HepG2 (cell line): ENCODE data around the gene AFAP1. TPM values are rescaled to one million over a fixed set of nuclear protein-coding genes. Genes with fewer than 3 reads are reported as not detected.

Source experiments
- ATAC-seq: fragments of 200-7000 bp; cut with Tn5 transposase; 3 replicates; pipeline ENCODE4 v1.9.1; 2020; ENCODE audit warnings: mild to moderate bottlenecking, moderate library complexity
- BruUV-seq: library from RNA; stranded (reverse); fragments of 400-500 nt; replicated peaks from 2 replicates; lab custom pipeline; 2021; lab: Mats Ljungman, UMichigan
- CTCF ChIA-PET: fragments of 300-600 bp; formaldehyde crosslinking; extraction: SDS; loops from one replicate; lab custom pipeline; 2021; ENCODE audit warnings: low total read pairs, inconsistent platforms, low intra/inter-chr PET ratio; lab: Yijun Ruan, JAX
- POLR2A ChIA-PET: fragments of 350-600 bp; sonication (Branson Sonifier 250); formaldehyde crosslinking; loops from one replicate; lab custom pipeline; 2020; ENCODE audit warnings: antibody characterized with exemption, inconsistent platforms; lab: Yijun Ruan, JAX
- DNase-seq: peaks from one replicate; pipeline ENCODE4 v3.0.0-alpha.2; 2015; ENCODE audit warnings: low spot score
- FAIRE-seq: peaks from 3 replicates; lab custom pipeline; 2011; peaks lifted over from hg19 to GRCh38; lab: Jason Lieb, UNC
- H2AFZ ChIP-seq: one replicate; pipeline ENCODE4 v1.6.1; 2011; ENCODE audit warnings: low read length, inconsistent platforms
- H3K27ac ChIP-seq: fragments of 300-600 bp; 3 replicates; pipeline ENCODE4 v1.8.0; 2011; ENCODE audit warnings: mixed run types, mild to moderate bottlenecking, mixed read lengths, low read length, inconsistent platforms; ENCODE audit not compliant: insufficient read depth; ENCODE audit errors: extremely low read length
- H3K27me3 ChIP-seq, 2 experiments: fragments of 200-600 bp in 1 of 2; 2 replicates in 1 of 2; 3 replicates in 1 of 2; pipeline versions ENCODE4 v1.6.0 to v1.8.0; 2011; ENCODE audit warnings: low read length in 2 of 2, mild to moderate bottlenecking in 2 of 2, moderate library complexity in 2 of 2, inconsistent platforms in 1 of 2; ENCODE audit not compliant: insufficient read depth in 2 of 2, control insufficient read depth in 1 of 2
- H3K36me3 ChIP-seq, 2 experiments: fragments of 200-600 bp in 1 of 2; replicated peaks in 1 of 2; 2 replicates in 1 of 2; 3 replicates in 1 of 2; pipeline versions ENCODE4 v1.5.1 to v1.8.0; 2011; ENCODE audit warnings: low read length in 2 of 2, inconsistent platforms in 1 of 2; ENCODE audit not compliant: insufficient read depth in 2 of 2, control insufficient read depth in 1 of 2
- H3K4me1 ChIP-seq: 2 replicates; pipeline ENCODE4 v1.5.1; 2012; ENCODE audit warnings: low read length, inconsistent platforms; ENCODE audit not compliant: insufficient read depth
- H3K4me2 ChIP-seq: 2 replicates; pipeline ENCODE4 v1.6.0; 2011; ENCODE audit warnings: low read depth, low read length, inconsistent platforms
- H3K4me3 ChIP-seq, 3 experiments: fragments of 200-600 bp in 1 of 3; sonication (generic), shearing (Covaris generic) in 1 of 3; replicated peaks in 1 of 3; 2 replicates each; pipeline ENCODE4 v1.5.1; 2011 to 2016; ENCODE audit warnings: low read length in 3 of 3, inconsistent platforms in 2 of 3, low read depth in 2 of 3, mild to moderate bottlenecking in 2 of 3, control low read depth in 1 of 3, mixed read lengths in 1 of 3; ENCODE audit not compliant: insufficient read depth in 1 of 3
- H3K79me2 ChIP-seq: one replicate; pipeline ENCODE4 v1.6.1; 2011; ENCODE audit warnings: low read length, inconsistent platforms; ENCODE audit not compliant: insufficient read depth
- H3K9ac ChIP-seq: 2 replicates; pipeline ENCODE4 v1.6.0; 2011; ENCODE audit warnings: mild to moderate bottlenecking, low read depth, low read length, inconsistent platforms; ENCODE audit not compliant: insufficient read depth
- H3K9me3 ChIP-seq: 2 replicates; pipeline ENCODE4 v1.5.1; 2012; ENCODE audit warnings: mild to moderate bottlenecking, low read length
- H4K20me1 ChIP-seq: 2 replicates; pipeline ENCODE4 v1.6.0; 2011; ENCODE audit warnings: inconsistent platforms, mild to moderate bottlenecking, low read length, moderate library complexity; ENCODE audit not compliant: insufficient read depth
- CHD2 ChIP-seq: IDR thresholded peaks from 2 replicates; pipeline ENCODE4 v1.6.1; 2011; ENCODE audit warnings: low read depth, low read length, improper control_type of control experiment
- E2F5 ChIP-seq: sonication (generic); formaldehyde crosslinking; conservative IDR thresholded peaks from 2 replicates; pipeline ENCODE4 v1.4.0; 2020; ENCODE audit warnings: missing genetic modification reagents
- ETS1 ChIP-seq: sonication (generic); formaldehyde crosslinking; IDR thresholded peaks from 2 replicates; pipeline ENCODE4 v1.4.0; 2020; ENCODE audit warnings: missing genetic modification reagents
- PHF8 ChIP-seq: sonication (generic); formaldehyde crosslinking; IDR thresholded peaks from 2 replicates; pipeline ENCODE4 v1.5.0; 2020; ENCODE audit warnings: missing genetic modification reagents
- RXRA ChIP-seq: sonication (generic); formaldehyde crosslinking; IDR thresholded peaks from 2 replicates; pipeline ENCODE4 v1.5.1; 2020; ENCODE audit warnings: missing genetic modification reagents
- WIZ ChIP-seq: sonication (generic); formaldehyde crosslinking; IDR thresholded peaks from 2 replicates; pipeline ENCODE4 v1.5.1; 2020; ENCODE audit warnings: mild to moderate bottlenecking, missing genetic modification reagents
- ZNF296 ChIP-seq: sonication (generic); formaldehyde crosslinking; conservative IDR thresholded peaks from 2 replicates; pipeline ENCODE4 v1.5.0; 2020; ENCODE audit warnings: mild to moderate bottlenecking, missing genetic modification reagents
- ZNF33B ChIP-seq: sonication (generic); formaldehyde crosslinking; IDR thresholded peaks from 2 replicates; pipeline ENCODE4 v1.5.1; 2020; ENCODE audit warnings: mild to moderate bottlenecking, missing genetic modification reagents
- ZNF362 ChIP-seq: sonication (generic); formaldehyde crosslinking; IDR thresholded peaks from 2 replicates; pipeline ENCODE4 v1.4.0; 2020; ENCODE audit warnings: missing genetic modification reagents, mild to moderate bottlenecking, borderline replicate concordance
- ZNF484 ChIP-seq: sonication (generic); formaldehyde crosslinking; IDR thresholded peaks from 2 replicates; pipeline ENCODE4 v1.5.1; 2020; ENCODE audit warnings: mild to moderate bottlenecking, low read depth, missing genetic modification reagents, borderline replicate concordance
- ZNF607 ChIP-seq: sonication (generic); formaldehyde crosslinking; IDR thresholded peaks from 2 replicates; pipeline ENCODE4 v1.5.1; 2020; ENCODE audit warnings: missing genetic modification reagents, mild to moderate bottlenecking, borderline replicate concordance
- ZNF703 ChIP-seq: sonication (generic); formaldehyde crosslinking; IDR thresholded peaks from 2 replicates; pipeline ENCODE4 v1.5.1; 2020; ENCODE audit warnings: missing genetic modification reagents, mild to moderate bottlenecking, moderate library complexity, borderline replicate concordance
- ZNF775 ChIP-seq: sonication (generic); formaldehyde crosslinking; IDR thresholded peaks from 2 replicates; pipeline ENCODE4 v1.4.0; 2020; ENCODE audit warnings: missing genetic modification reagents, mild to moderate bottlenecking, moderate library complexity, borderline replicate concordance
- WGBS: methylation state at CpG from one replicate; pipeline ENCODE4 v1.1.6; 2017; ENCODE audit warnings: low lambda C conversion rate; 5-methylcytosine and 5-hydroxymethylcytosine counted together
- in situ Hi-C: cut with HindIII; loops from 2 replicates; pipeline ENCODE4 v1.10.0; 2017; ENCODE audit warnings: low pct_unique_long_range_greater_than_20kb; ENCODE audit not compliant: extremely low pct_ligation_motif_present
- intact Hi-C: fragments of 100-400 bp; cut with micrococcal nuclease; formaldehyde crosslinking; loops from one replicate; pipeline ENCODE4 v1.10.0; 2022; ENCODE audit not compliant: unreplicated experiment
- polyA plus RNA-seq, 8 experiments: library from polyadenylated mRNA; depleted of rRNA in 3 of 8; stranded (reverse) in 7 of 8; unstranded in 1 of 8; fragments of >200 nt; fragmentation: Illumina TruSeq in 4 of 8; extraction: Trizol in 4 of 8; gene quantifications; 2 replicates each; pipeline versions ENCODE4 v1.2.1 to v1.2.3, GENCODE V29; 2011 to 2016; ENCODE audit warnings: low read depth in 4 of 8, missing spikeins in 1 of 8, mixed read lengths in 1 of 8; ENCODE audit not compliant: insufficient read depth in 1 of 8
- total RNA-seq, 5 experiments: library from RNA; depleted of rRNA; stranded (reverse); fragments of >200 nt; fragmentation: Illumina TruSeq; extraction: Trizol; gene quantifications; 2 replicates each; pipeline ENCODE4 v1.2.3, GENCODE V29; 2016; ENCODE audit warnings: low read depth in 1 of 5

Gene AFAP1
- total and polyA plus RNA-seq, 2 of the 13 experiments (the other 11 are each of a cell fraction or from before 2014, with no cell fraction given): 2.5 TPM

GRCh38 chr4:7777017-7777710 is 162.5 kb downstream of the AFAP1 start:
- no peak overlapping the region for H2AFZ ChIP-seq
- POLR2A ChIA-PET: no interaction called here
- no peaks in the 10 kb centered on the region for H4K20me1 ChIP-seq
- H3K27ac ChIP-seq: no peak overlapping the region
- H3K9me3 ChIP-seq: no peaks in the 10 kb centered on the region
- no peak overlapping the region for H3K4me2 ChIP-seq
- H3K36me3 ChIP-seq: peaks cover 9 to 27% of the 10 kb centered on the region in 2 experiments; a peak in 4 of 5 replicates
- DNase-seq (no peak), FAIRE-seq (no peak), ATAC-seq (no peak)
- WGBS: 97% methylated on average over 13 of the region's 17 CpGs
- no peaks in the 10 kb centered on the region for H3K27me3 ChIP-seq
- no peaks in the 10 kb centered on the region for H3K79me2 ChIP-seq
- intact Hi-C loops: no loop called here
- no TSS peak for BruUV-seq
- no peak overlapping the region for H3K4me3 ChIP-seq
- CTCF ChIA-PET: no interaction called here
- no peak overlapping the region for H3K9ac ChIP-seq
- peaks cover 50% of the 10 kb centered on the region for H3K4me1 ChIP-seq
- in situ Hi-C loops: no loop called here
- no peak for TF ChIP-seq ZNF703
- TF ChIP-seq ZNF33B (CRISPR knock-in tag): no peak
- TF ChIP-seq ZNF775 (CRISPR knock-in tag): no peak
- no peak for TF ChIP-seq ZNF607 (CRISPR knock-in tag)
- TF ChIP-seq CHD2: no peak
- no peak for TF ChIP-seq ETS1
- TF ChIP-seq ZNF484 (CRISPR knock-in tag): no peak
- TF ChIP-seq E2F5 (CRISPR knock-in tag): no peak
- no peak for TF ChIP-seq PHF8 (CRISPR knock-in tag)
- no peak for TF ChIP-seq ZNF296 (CRISPR knock-in tag)
- no peak for TF ChIP-seq ZNF362
- TF ChIP-seq WIZ (CRISPR knock-in tag): no peak
- TF ChIP-seq RXRA (CRISPR knock-in tag): no peak
